H1 (cell line): Measurements from ENCODE around the gene HINT2. TPM values are rescaled to one million over a fixed set of nuclear protein-coding genes. Genes with fewer than 3 reads are reported as not detected.

Source experiments
- CTCF ChIA-PET: fragments of 300-600 bp; sonication (Branson Sonifier 250); formaldehyde crosslinking; loops from one replicate; lab custom pipeline; 2021; ENCODE audit not compliant: partially characterized antibody; lab: Charles Lee
- POLR2A ChIA-PET: fragments of 300-600 bp; sonication (Branson Sonifier 250); formaldehyde crosslinking; loops from one replicate; lab custom pipeline; 2021; ENCODE audit warnings: inconsistent platforms; ENCODE audit not compliant: partially characterized antibody; lab: Charles Lee
- DNase-seq, 2 experiments: peaks; one replicate each; pipeline versions ENCODE4 v3.0.0 to v3.0.0-alpha.2; 2010 to 2022; ENCODE audit warnings: low spot score in 2 of 2, low read depth in 1 of 2, mixed read lengths in 1 of 2
- FAIRE-seq: peaks from 2 replicates; lab custom pipeline; 2011; peaks lifted over from hg19 to GRCh38; lab: Jason Lieb, UNC
- H2AFZ ChIP-seq: 2 replicates; pipeline ENCODE4 v1.8.1; 2012; ENCODE audit warnings: low read length, inconsistent platforms
- H2AK5ac ChIP-seq: 2 replicates; pipeline ENCODE4 v1.6.1; 2013; ENCODE audit warnings: low read depth, low read length
- H2BK120ac ChIP-seq: replicated peaks from 2 replicates; pipeline ENCODE3; 2013; ENCODE audit warnings: low read depth, low read length, inconsistent platforms
- H2BK12ac ChIP-seq: 2 replicates; pipeline ENCODE4 v1.6.1; 2013; ENCODE audit warnings: low read depth, low read length
- H2BK15ac ChIP-seq: 2 replicates; pipeline ENCODE4 v1.6.1; 2013; ENCODE audit warnings: low read length
- H2BK20ac ChIP-seq: 2 replicates; pipeline ENCODE4 v1.6.1; 2013; ENCODE audit warnings: low read length
- H2BK5ac ChIP-seq: 2 replicates; pipeline ENCODE4 v1.6.1; 2013; ENCODE audit warnings: low read depth, low read length
- H3K14ac ChIP-seq: 2 replicates; pipeline ENCODE4 v1.6.1; 2013; ENCODE audit warnings: inconsistent platforms; ENCODE audit not compliant: insufficient read length
- H3K18ac ChIP-seq: 2 replicates; pipeline ENCODE4 v1.6.1; 2013; ENCODE audit warnings: low read length; ENCODE audit errors: extremely low read depth
- H3K23ac ChIP-seq: 2 replicates; pipeline ENCODE4 v1.6.1; 2013; ENCODE audit warnings: inconsistent platforms; ENCODE audit not compliant: insufficient read length
- H3K23me2 ChIP-seq: 2 replicates; pipeline ENCODE4 v1.6.1; 2013; ENCODE audit warnings: low read depth, low read length
- H3K27ac ChIP-seq: 2 replicates; pipeline ENCODE4 v1.6.1; 2011; ENCODE audit warnings: low read depth, low read length, inconsistent platforms
- H3K27me3 ChIP-seq, 4 experiments: replicated peaks in 1 of 4; 1 replicate in 1 of 4; 2 replicates in 3 of 4; pipeline versions ENCODE4 v1.6.1 to v1.8.1; 2011 to 2013; ENCODE audit warnings: low read length in 3 of 4, mild to moderate bottlenecking in 3 of 4, inconsistent platforms in 2 of 4, mixed read lengths in 2 of 4, moderate library complexity in 1 of 4; ENCODE audit not compliant: control insufficient read depth in 3 of 4, insufficient read depth in 3 of 4; ENCODE audit errors: extremely low read depth in 1 of 4
- H3K36me3 ChIP-seq, 4 experiments: 2 replicates each; pipeline versions ENCODE4 v1.6.1 to v1.8.1; 2011 to 2013; ENCODE audit warnings: mild to moderate bottlenecking in 4 of 4, low read length in 3 of 4, moderate library complexity in 2 of 4, control low read depth in 1 of 4, inconsistent platforms in 1 of 4; ENCODE audit not compliant: insufficient read depth in 4 of 4, control insufficient read depth in 2 of 4
- H3K4ac ChIP-seq: replicated peaks from 2 replicates; pipeline ENCODE3; 2013; ENCODE audit warnings: low read length, low read depth, mixed read lengths, inconsistent platforms; ENCODE audit not compliant: insufficient read length
- H3K4me1 ChIP-seq, 4 experiments: replicated peaks in 1 of 4; 1 replicate in 1 of 4; 2 replicates in 3 of 4; pipeline versions ENCODE4 v1.6.1 to v1.8.1; 2011 to 2013; ENCODE audit warnings: low read length in 3 of 4, inconsistent platforms in 2 of 4, mixed read lengths in 1 of 4; ENCODE audit not compliant: insufficient read depth in 4 of 4, control insufficient read depth in 3 of 4
- H3K4me2 ChIP-seq, 2 experiments: 2 replicates each; pipeline versions ENCODE4 v1.6.1 to v1.8.1; 2011 to 2013; ENCODE audit warnings: low read depth in 2 of 2, low read length in 2 of 2, control low read depth in 1 of 2, inconsistent platforms in 1 of 2, mild to moderate bottlenecking in 1 of 2; ENCODE audit not compliant: insufficient read depth in 1 of 2
- H3K4me3 ChIP-seq, 4 experiments: fragments of 200-600, 300-600 bp in 1 of 4; sonication (generic), shearing (Covaris generic), sonication (Bioruptor Twin) in 1 of 4; 2 replicates each; pipeline versions ENCODE4 v1.5.1 to v1.8.1; 2011 to 2016; ENCODE audit warnings: low read length in 4 of 4, low read depth in 3 of 4, control low read depth in 2 of 4, inconsistent platforms in 2 of 4, mild to moderate bottlenecking in 2 of 4, mixed read lengths in 1 of 4, moderate library complexity in 1 of 4; ENCODE audit not compliant: insufficient read depth in 2 of 4; ENCODE audit errors: extremely low read depth in 1 of 4
- H3K56ac ChIP-seq: replicated peaks from 2 replicates; pipeline ENCODE3; 2013; ENCODE audit warnings: low read depth, mild to moderate bottlenecking, mixed read lengths, low read length, inconsistent platforms; ENCODE audit not compliant: insufficient read length
- H3K79me1 ChIP-seq: 2 replicates; pipeline ENCODE4 v1.6.1; 2013; ENCODE audit warnings: low read depth, low read length, control low read depth
- H3K79me2 ChIP-seq, 2 experiments: 2 replicates each; pipeline versions ENCODE4 v1.6.1 to v1.8.1; 2012 to 2013; ENCODE audit warnings: low read length in 2 of 2, mild to moderate bottlenecking in 2 of 2, inconsistent platforms in 1 of 2; ENCODE audit not compliant: insufficient read depth in 2 of 2, control insufficient read depth in 1 of 2
- H3K9ac ChIP-seq, 4 experiments: replicated peaks in 1 of 4; 1 replicate in 1 of 4; 2 replicates in 3 of 4; pipeline versions ENCODE4 v1.6.1 to v1.8.1; 2011 to 2013; ENCODE audit warnings: low read depth in 3 of 4, low read length in 3 of 4, control low read depth in 2 of 4, mild to moderate bottlenecking in 2 of 4, moderate library complexity in 2 of 4, inconsistent platforms in 1 of 4; ENCODE audit errors: extremely low read depth in 1 of 4
- H3K9me3 ChIP-seq, 2 experiments: 2 replicates each; pipeline versions ENCODE4 v1.6.1 to v1.8.1; 2012 to 2013; ENCODE audit warnings: mild to moderate bottlenecking in 2 of 2, moderate library complexity in 2 of 2, control low read depth in 1 of 2, inconsistent platforms in 1 of 2, low read depth in 1 of 2, low read length in 1 of 2, mixed read lengths in 1 of 2; ENCODE audit not compliant: insufficient read depth in 2 of 2
- H4K20me1 ChIP-seq, 2 experiments: replicated peaks in 1 of 2; 2 replicates each; pipeline versions ENCODE3 to v1.8.1; 2011 to 2013; ENCODE audit warnings: inconsistent platforms in 2 of 2, low read length in 2 of 2, mild to moderate bottlenecking in 1 of 2; ENCODE audit not compliant: insufficient read depth in 2 of 2, control insufficient read depth in 1 of 2
- H4K5ac ChIP-seq: 2 replicates; pipeline ENCODE4 v1.6.1; 2013; ENCODE audit warnings: low read length, low read depth, mixed read lengths, inconsistent platforms; ENCODE audit not compliant: insufficient read length
- H4K8ac ChIP-seq: 2 replicates; pipeline ENCODE4 v1.8.0; 2013; ENCODE audit warnings: mild to moderate bottlenecking, moderate library complexity, low read length, inconsistent platforms; ENCODE audit not compliant: insufficient read depth; ENCODE audit errors: extremely low read depth
- H4K91ac ChIP-seq: replicated peaks from 2 replicates; pipeline ENCODE3; 2013; ENCODE audit warnings: low read length, mixed read lengths, inconsistent platforms; ENCODE audit not compliant: insufficient read length
- CTCF ChIP-seq, 3 experiments: IDR thresholded peaks; 1 replicate in 2 of 3; 2 replicates in 1 of 3; pipeline versions ENCODE4 v1.5.1 to v1.6.1; 2011; ENCODE audit warnings: low read length in 3 of 3, mild to moderate bottlenecking in 3 of 3, inconsistent platforms in 2 of 3, low read depth in 1 of 3, moderate library complexity in 1 of 3; ENCODE audit not compliant: insufficient read depth in 1 of 3; ENCODE audit errors: control extremely low read depth in 1 of 3
- EGR1 ChIP-seq: IDR thresholded peaks from 2 replicates; pipeline ENCODE4 v1.6.1; 2011; ENCODE audit warnings: low read depth, low read length, borderline replicate concordance
- JUN ChIP-seq: IDR thresholded peaks from 2 replicates; pipeline ENCODE4 v1.6.1; 2011; ENCODE audit warnings: low read depth, mild to moderate bottlenecking, improper control_type of control experiment, low read length
- KDM5A ChIP-seq: fragments of 200-600 bp; IDR thresholded peaks from 2 replicates; pipeline ENCODE4 v1.7.1; 2012; ENCODE audit warnings: mild to moderate bottlenecking, low read length, inconsistent platforms, mixed read lengths
- RAD21 ChIP-seq, 2 experiments: IDR thresholded peaks in 1 of 2; conservative IDR thresholded peaks in 1 of 2; 2 replicates each; pipeline ENCODE4 v1.6.1; 2011; ENCODE audit warnings: low read depth in 2 of 2, low read length in 2 of 2, improper control_type of control experiment in 1 of 2, inconsistent platforms in 1 of 2, mild to moderate bottlenecking in 1 of 2, moderate library complexity in 1 of 2
- TAF7 ChIP-seq: optimal IDR thresholded peaks from 2 replicates; pipeline ENCODE3; 2011; ENCODE audit warnings: low read depth, mild to moderate bottlenecking, inconsistent platforms, low read length, moderate library complexity, borderline replicate concordance
- YY1 ChIP-seq: IDR thresholded peaks from 2 replicates; pipeline ENCODE4 v1.6.1; 2011; ENCODE audit warnings: low read depth, mild to moderate bottlenecking, low read length
- WGBS, 2 experiments: shearing (Covaris generic) in 1 of 2; methylation state at CpG; one replicate each; pipeline versions ENCODE4 v1.1.6 to v1.1.7; 2013 to 2015; ENCODE audit warnings: low lambda C conversion rate in 2 of 2, mixed read lengths in 2 of 2, inconsistent platforms in 1 of 2, low coverage in 1 of 2, missing lambda C conversion rate in 1 of 2; ENCODE audit not compliant: insufficient replicate concordance in 2 of 2, insufficient coverage in 1 of 2, insufficient read length in 1 of 2; ENCODE audit errors: extremely low coverage in 1 of 2, missing lambda C conversion rate in 1 of 2; 5-methylcytosine and 5-hydroxymethylcytosine counted together
- polyA plus RNA-seq, 7 experiments: library from polyadenylated mRNA; depleted of rRNA in 3 of 7; stranded (reverse) in 5 of 7; unstranded in 2 of 7; fragments of >200 nt in 5 of 7; fragments of 200-250 nt in 2 of 7; gene quantifications; 1 replicate in 5 of 7; 2 replicates in 1 of 7; 4 replicates in 1 of 7; pipeline versions ENCODE4 v1.2.1 to v1.2.3, GENCODE V29; 2011 to 2013; ENCODE audit warnings: missing spikeins in 2 of 7, mixed read lengths in 2 of 7
- total RNA-seq: library from RNA; stranded (reverse); fragmentation: NEBNext Ultra II Directional; extraction: Animal tissue kit (Norgen Biotek cat#: 25700); gene quantifications from 2 replicates; pipeline ENCODE4 v1.2.1, GENCODE V29; 2021

HINT2 gene
- total and polyA plus RNA-seq, 2 of the 8 experiments (the other 6 are each of a cell fraction or from before 2014, with no cell fraction given), result 32.1 to 51.2 TPM

GRCh38 chr9:35835216-35835632, 20.4 kb upstream of the HINT2 start:
- Histone ChIP-seq H4K5ac (no peak overlapping the region), H3K79me1 (no peaks in the 10 kb centered on the region), H3K79me2 (no peaks in the 10 kb centered on the region), H2AK5ac (no peak overlapping the region), H4K91ac (no peak overlapping the region), H3K9me3 (no peaks in the 10 kb centered on the region), H3K4me1 (no peaks in the 10 kb centered on the region; a peak in 2 of 7 replicates), H3K36me3 (no peaks in the 10 kb centered on the region), H2AFZ (no peak overlapping the region), H3K23me2 (no peaks in the 10 kb centered on the region), H3K27me3 (no peaks in the 10 kb centered on the region; a peak in 1 of 7 replicates), H3K14ac (no peak overlapping the region), H3K23ac (no peak overlapping the region), H3K4ac (no peak overlapping the region), H2BK12ac (no peak overlapping the region), H2BK20ac (no peak overlapping the region), H2BK120ac (no peak overlapping the region), H3K56ac (no peak overlapping the region), H3K9ac (no peak overlapping the region), H2BK15ac (no peak overlapping the region), H3K18ac (no peak overlapping the region), H3K27ac (no peak overlapping the region), H3K4me2 (no peak overlapping the region), H3K4me3 (no peak overlapping the region), H2BK5ac (no peak overlapping the region), H4K8ac (no peak overlapping the region), H4K20me1 (no peaks in the 10 kb centered on the region)
- ChIA-PET CTCF (interaction anchor here (0.7 to 16.5 kb wide), 34 partner anchors 10 to 205 kb away, joined by 3 to 172 read pairs (median 4); partner anchors contain the start of genes CREB3, FAM221B, HINT2 and NPR2), POLR2A (interaction anchor here (0.9 to 3.2 kb wide), 5 partner anchors 11 to 174 kb away, joined by 3 to 18 read pairs (median 3); partner anchors contain the start of genes CREB3 and TLN1)
- DNase-seq (no peak), FAIRE-seq (peak; percentile 45)
- TF ChIP-seq EGR1 (no peak), JUN (no peak), CTCF (IDR thresholded peaks at IDR 0.05; ENCODE audit: control extremely low read depth in 1 of 3, insufficient read depth in 1 of 3, low read depth in 1 of 3, low read length in 3 of 3) (peak; percentile 55 to 82 (median 72)), RAD21 (IDR thresholded peaks at IDR 0.05 in 1 of 2, conservative IDR thresholded peaks at IDR 0.05 in 1 of 2; ENCODE audit: low read depth in 2 of 2, low read length in 2 of 2) (peak; percentile 50 to 66), YY1 (peak; percentile 45; the same call in 1 of the 2 replicates), TAF7 (no peak), KDM5A (no peak)
- 69% methylated on average over 3 of the region's 3 CpGs; no CpG with 5 or more reads in 1 of the 2 experiments for WGBS, 2 experiments
